ENCODE results near the gene GPR160.

GPR160 gene

DNA sequence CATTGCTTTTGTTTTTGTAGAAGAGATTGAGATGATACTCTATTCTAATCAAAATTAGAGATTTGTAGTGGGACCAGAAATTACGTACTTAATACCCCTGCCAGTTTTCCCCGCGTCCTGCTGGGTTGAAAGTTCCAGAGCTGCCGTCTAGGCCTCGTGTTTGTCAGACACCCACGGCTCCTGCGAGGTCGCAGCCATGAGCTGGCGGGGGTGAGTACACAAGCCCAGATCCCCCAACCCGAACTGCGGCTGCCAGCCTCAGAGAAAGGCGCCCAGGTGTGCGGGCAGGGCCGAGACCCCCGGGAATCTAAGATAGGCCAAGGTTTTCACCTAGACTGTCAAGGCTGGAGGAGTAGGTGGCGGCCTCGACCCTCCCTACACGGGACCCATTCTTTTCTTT is 26.3 kb downstream of the GPR160 start:
- DNase-seq (ENCODE audit: low read depth), result no peak

DNA sequence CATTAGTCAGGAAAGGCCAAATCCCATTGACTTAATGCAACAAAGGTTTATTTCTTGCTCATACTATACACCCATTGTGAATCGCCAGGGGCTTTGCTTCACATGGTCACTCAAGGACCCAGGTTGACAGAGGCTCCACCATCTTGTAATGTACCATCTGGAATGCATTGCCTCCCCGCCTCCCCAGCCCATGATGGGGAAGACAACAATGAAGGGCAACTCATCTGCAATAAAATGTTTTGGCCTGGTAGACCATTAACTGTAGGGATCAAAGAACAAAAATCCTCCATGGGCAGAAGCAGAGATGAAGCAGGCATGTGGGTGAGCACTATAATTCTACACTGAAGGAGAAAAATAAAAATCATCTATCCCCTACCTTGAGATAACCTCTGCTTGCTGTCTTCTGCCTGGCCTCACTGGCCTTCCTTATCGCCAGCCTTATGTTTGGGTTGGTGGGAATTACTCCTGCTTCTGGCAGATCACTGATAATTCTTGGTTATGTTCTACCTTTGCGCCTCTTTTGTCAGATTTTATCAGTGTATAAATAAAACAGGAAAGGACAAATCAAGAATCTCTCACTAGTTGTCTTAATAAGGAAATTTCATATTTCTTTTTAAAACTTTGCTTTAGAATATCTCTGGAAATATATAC is 37.8 kb downstream of the GPR160 start:
- no peak for DNase-seq (ENCODE audit: low read depth)

DNA sequence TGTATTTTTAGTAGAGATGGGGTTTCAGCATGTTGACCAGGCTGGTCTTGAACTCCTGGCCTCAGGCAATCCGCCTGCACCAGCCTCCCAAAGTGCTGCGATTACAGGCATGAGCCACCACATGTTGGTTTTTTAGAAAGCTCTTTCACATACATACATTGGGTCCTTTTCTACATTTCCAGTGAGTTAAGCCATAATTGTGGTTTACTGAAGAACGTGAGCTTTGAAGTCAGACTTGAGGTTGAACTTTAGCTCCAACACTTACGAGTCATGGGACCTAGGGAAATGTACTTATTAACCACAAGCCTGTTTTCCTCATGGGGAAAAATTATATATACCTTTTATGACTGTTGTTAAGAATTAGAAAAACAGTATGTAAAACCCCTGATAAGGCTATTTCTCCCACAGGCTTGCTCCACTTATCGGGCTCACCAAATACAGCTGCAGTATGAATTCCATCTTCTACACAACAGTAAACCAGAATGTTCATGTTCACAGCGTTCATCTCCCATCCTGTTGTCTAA is 39.0 kb downstream of the GPR160 start:
- DNase-seq (ENCODE audit: low read depth), result no peak

DNA sequence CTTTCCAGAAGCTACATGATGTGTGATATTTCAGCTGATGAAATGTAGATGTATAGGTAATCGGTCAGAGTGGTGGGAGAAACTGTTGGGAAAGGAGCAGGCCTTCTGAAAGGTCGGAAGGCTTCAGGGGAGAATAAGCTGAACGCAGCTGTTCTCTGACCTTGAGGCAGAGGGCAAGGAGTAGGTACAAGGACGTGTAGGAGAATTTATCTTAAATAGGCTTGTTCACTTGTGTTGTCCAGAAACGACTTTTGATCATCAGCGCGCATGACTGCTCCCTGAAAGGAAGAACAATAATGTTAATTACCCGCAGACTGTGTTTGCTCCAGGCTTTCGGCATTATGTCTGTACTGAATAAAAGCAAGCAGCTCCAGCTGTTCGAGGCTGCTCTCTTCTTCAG is 39.6 kb downstream of the GPR160 start:
- DNase-seq (ENCODE audit: low read depth), result no peak

DNA sequence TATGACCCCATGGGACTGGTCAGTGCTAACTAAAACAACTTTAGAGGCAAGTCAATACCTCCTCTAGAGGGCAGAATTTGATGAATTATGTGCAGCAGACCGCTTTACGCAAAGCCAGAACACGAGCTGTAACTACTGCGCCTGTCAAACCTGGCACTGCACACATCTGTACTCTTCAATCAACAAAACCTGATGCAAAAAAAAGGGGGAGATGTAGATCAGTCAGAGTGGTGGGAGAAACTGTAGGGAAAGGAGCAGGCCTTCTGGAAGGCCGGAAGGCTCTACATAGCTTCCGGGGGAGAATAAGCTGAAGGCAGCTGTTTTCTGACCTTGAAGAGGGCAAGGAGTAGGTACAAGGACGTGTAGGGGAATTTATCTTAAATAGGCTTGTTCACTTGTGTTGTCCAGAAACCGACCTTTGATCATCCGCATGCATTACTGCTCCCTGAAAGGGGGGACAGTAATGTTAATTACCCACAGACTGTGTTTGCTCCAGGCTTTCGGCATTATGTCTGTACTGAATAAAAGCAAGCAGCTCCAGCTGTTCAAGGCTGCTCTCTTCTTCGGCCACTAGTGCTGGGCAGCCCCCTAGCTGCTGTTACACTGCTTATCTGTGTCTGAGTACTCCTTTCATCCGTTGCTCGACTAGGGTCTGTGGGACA is 41.0 kb downstream of the GPR160 start:
- DNase-seq (ENCODE audit: low read depth), result no peak

DNA sequence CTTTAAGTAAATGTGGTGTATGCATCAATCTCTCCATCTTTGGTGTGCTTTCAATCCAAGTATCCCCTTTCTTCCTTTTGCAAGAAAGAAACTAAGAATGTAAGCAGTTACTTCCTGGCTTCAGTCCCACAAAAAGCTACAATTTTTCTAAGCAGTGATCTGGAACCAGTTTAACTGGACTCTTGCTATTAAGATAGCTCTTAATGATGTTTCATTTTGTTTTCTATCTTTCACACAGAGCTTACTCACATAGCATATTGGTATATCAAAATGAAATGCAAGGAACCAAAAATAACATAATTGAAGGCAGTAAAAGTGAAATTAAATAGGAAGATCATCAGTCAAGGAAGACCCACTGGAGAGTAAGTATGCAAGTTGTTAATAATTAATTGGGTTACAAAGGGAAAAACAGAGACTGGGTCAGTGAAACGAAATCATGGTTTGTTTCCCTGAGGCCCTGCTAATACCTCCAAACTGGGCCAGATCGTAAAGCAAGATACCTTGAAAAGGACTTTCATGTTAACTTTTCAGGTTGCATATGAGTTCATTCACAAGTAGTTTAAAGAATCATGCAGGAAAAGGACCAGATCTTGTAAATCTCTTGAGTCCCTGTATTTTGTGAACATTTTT is 41.9 kb downstream of the GPR160 start:
- DNase-seq (ENCODE audit: low read depth), result no peak

DNA sequence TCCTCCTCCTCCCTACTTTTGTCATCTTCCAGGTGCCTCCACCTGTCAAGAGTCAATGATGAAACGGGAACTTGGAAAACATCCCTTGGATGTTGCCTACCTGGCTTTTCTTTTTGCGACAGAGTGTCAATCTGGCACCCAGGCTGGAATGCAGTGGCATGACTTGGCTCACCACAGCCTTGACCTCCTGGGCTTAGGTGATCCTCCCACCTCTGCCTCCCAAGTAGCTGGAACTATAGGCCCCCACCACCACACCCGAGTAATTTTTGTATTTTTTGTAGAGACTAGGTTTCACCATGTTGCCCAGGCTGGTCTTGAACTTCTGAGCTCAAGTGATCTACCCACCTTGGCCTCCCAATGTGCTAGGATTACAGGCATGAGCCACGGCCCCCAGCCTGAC is 42.8 kb downstream of the GPR160 start:
- no peak for DNase-seq (ENCODE audit: low read depth)

DNA sequence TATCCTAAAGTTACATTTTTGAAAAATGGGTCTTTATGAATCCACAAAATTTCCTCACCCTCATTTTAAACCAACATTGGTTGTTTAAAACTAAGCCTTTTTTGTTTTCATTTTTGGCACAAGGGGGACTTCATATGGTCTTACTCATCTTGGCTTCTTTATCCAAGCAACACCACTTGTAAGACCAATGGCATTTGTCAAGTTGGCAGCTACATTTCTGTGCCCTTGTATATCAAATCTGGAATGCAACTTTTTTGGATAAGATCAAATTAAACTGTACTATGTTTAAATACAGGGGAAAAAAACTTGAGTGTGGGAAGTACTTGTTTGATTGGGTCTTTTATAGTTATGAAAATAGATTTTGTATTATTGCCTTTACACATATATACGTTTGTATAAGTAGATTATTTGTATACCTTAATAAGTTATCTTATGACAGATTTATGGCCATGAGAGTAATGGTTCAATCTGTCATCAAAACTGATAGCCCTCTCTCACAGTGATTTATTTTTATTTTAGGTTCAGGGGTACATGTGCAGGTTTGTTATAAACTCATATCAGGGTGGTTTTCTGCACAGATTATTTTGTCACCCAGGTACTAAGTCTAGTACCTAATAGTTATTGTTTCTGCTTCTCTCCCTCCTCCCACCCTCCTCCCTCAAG is 43.4 kb downstream of the GPR160 start:
- DNase-seq (ENCODE audit: low read depth), result no peak

DNA sequence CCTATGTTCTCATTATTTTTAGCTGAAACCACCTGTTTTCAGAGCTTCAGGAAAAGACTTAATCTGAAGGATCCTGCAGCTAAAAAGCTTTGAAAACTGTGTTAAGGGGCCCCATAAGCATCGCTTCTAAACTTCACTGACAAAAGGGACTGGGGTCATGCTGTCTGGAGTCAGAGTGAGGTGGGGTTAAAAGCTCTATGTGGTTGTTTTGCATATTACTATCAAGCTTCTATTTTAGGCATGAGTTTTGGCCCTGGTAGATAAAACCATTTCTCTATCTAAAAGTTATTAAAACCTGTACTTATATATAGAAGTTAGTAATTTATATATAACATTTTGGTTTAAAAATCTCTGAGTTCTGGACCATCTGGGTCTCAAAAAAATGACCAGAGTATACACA is 45.5 kb downstream of the GPR160 start:
- no peak for DNase-seq (ENCODE audit: low read depth)

DNA sequence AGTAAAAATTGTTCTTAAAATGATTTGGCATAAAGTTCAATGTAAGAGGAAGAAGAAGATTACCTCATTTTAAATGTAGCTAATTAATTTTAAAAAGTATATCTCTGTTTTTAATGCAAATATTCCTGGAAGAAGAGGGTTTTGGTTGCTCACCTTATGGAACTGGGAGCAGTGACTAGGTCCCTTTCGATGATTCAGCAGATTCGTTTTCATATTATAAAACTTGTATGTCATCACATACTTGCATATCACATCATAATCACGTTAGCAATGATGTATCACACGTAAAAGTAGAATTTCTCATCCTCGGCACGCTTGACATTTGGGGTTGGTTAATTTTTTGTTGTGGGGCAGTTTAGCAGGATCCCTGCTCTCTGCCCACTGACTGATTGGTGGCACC is 47.6 kb downstream of the GPR160 start:
- no peak for DNase-seq (ENCODE audit: low read depth)

DNA sequence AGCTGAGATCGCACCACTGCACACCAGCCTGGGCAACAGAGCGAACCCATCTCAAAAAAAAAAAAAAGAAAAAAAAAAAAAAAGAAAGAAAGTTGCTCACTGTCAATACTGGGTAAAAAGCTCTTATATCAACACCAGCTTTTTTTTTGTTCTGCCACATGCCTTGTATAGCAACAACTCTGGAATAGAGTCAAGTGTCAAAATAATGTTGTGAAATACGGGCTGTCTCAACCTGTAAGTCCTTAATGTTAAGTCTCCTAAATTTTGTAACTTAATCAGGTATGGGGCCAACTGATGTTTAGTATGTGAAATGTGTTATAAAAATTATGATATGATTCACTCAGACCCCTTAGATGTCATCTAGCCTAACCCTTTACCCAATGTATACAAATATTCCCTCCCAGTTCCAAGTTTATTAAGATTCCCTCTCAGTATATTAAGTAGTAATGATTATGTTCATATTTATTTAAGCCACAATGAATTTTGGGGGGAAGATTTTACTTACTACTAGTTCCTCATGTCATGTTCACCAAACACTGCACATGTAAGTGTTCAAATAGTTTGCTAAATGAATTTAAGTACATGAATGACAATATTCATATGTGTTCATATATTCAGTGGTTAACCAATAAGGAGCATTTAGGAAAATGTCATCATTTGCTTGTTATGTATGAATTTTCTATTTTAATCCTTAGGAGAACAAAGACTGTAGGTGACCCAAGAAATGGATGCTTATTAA is 52.2 kb downstream of the GPR160 start:
- no peak for DNase-seq (ENCODE audit: low read depth)

DNA sequence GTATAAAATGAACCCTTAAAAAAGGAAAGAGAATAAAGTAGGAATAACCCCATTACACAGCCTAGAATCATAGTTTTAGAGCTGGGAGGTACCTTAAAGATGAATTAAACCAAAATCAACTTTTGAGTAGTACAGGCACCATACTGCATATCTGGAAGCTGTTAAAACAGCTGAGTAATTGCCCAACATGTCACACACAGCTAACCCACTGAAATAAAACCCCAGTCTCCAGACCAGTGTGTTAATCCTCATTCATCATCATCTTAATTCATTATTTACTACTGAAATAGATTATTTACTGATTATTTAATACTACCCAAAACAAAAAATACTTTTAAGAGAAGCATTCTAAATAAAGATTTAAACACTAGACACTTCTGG is 52.8 kb downstream of the GPR160 start:
- no peak for DNase-seq (ENCODE audit: low read depth)

DNA sequence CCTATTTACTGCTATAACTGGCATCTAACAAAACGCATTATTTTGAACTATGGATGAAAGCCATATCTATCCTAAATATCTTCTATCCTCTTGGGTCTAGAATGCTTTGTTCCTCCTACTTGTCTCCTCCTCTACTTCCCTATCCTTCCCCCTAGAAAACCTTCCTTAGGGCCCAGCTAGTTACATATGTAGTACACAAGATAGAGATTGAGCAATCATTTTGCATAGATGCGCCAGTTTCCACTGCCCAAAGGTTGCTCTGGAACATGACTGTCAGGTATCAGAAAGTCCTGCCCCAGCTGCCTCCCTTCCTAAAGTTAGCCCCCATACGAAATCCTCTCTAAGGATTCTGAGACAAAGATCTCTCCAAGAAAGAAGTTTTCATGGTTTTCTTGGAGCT is 55.1 kb downstream of the GPR160 start:
- DNase-seq (ENCODE audit: low read depth), result no peak

DNA sequence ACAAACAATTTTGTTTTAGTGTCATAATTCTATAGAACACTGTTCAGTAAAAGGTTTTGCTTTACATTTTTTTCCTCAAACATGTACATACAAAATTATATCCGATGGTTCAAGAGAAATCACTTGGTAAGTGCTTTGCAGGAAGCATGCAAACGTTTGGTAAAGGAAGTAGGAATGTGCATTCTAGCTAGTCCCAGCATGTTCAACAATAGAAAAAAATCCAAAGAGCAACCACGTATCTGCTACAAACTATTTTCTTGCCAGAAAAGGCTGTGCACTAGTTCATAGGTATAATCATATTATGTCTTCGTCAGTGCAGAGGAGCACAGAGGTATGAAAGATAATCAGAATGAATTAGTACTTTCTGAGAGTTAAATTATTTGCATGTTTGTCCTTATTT is 58.0 kb downstream of the GPR160 start:
- DNase-seq (ENCODE audit: low read depth), result no peak

DNA sequence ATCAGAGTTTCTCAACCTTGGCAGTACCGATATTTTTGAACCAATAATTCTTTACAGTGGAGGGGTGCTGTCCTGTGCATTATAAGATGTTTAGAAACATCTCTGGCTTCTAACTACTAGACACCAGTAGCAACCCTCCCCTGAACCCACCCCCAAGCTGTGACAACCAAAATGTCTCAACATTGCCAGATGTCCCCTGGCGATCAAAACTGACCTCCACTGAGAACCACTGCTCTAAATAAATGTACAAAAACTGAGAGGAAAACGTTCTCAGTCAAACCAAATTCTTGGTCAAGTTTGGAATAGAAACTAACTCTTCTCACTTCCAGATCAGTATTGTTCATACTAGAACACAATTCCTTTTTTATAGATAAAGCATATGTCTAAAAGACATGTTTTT is 58.5 kb downstream of the GPR160 start:
- no peak for DNase-seq (ENCODE audit: low read depth)

DNA sequence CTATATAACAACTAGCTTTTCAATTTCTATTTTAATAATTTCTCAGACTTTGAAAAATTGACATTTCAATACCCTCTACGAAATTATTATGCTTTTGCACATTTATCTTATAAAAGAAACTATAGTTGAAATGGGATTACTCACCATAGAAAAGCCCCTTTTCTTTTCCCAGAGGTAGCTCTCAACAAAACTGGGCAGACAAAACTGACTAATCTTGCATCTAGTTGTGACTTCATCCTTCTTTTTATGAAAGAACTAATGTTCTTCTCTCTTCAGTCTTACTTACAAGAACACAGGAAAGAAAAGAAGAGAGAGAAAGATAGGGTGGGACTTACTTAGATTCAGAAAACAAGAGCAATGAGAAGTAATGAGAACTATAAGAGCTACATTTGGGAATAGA is 61.0 kb downstream of the GPR160 start:
- no peak for DNase-seq (ENCODE audit: low read depth)

DNA sequence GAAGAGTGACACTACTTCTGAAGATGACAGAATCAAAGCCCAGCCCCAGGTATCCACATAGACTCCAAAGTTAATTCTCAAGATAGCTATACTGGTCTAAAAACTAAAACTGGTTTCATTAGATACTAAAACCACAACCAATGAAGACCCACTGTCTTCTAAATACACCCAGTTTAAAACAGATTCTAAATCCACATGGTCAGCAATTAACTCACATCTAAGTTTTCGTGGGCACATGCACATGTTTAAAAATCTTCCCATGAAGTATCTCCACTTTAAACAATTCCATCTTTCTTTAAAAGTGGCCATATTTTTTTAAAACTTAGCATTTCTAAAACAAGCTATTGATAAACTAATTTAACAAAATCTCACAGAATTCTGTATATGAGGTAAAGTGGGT is 63.1 kb downstream of the GPR160 start:
- DNase-seq (ENCODE audit: low read depth), result no peak

DNA sequence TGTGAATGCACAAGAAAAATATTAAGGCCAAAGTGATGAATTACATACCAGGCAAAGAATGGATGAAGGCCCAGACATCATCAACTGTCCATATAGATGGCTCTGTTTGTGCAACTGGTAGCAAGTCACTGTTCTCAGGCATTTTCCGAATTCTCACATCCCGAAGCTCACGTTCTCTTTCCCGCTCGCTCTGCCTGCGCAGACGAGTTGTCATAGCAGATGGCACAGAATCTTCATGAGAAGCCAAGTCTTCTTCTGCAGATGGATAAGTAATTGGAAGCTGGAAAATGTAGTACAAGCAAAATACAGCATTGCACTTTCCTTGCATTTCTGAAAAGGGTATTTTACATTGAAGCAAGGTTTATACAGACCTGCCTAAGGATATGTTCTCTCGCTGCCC is 64.6 kb downstream of the GPR160 start:
- DNase-seq (ENCODE audit: low read depth), result no peak

DNA sequence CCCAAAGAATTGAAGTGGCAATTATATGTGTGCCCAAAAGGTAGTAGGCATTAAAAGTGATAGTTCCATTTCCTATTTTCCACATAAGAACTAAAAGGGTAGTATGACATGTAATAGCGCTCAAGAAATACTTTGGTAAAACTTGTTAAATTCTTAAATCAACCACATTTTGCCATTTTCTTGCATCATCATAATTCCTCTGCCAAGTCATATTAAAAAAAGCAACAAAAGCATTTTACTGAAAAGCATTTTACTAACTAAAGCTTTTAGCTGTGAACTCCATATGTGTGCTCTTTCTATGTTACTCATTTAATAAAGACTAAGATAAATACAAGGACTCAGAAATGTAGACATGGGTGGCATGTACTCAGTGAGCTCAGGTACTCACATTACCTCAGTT is 70.1 kb downstream of the GPR160 start:
- no peak for DNase-seq (ENCODE audit: low read depth)

DNA sequence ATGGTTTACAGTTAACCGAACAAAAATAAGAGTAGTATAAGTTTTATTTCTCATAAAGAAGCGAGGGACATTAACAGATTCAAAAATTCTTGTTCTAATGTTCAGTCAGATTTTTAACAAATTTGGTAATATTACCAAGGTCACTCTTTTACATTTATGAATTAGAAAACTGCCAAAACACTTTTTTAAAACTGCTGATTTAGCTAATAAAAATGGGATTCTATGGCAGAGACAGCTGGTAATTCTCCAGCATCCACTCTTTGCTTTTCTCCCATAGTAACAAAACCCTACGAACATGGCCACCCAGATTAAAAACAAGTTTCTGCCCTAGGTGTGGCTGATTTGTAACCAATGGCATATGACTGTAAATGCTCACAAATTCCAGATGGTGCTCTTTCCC is 71.2 kb downstream of the GPR160 start:
- no peak for DNase-seq (ENCODE audit: low read depth)

DNA sequence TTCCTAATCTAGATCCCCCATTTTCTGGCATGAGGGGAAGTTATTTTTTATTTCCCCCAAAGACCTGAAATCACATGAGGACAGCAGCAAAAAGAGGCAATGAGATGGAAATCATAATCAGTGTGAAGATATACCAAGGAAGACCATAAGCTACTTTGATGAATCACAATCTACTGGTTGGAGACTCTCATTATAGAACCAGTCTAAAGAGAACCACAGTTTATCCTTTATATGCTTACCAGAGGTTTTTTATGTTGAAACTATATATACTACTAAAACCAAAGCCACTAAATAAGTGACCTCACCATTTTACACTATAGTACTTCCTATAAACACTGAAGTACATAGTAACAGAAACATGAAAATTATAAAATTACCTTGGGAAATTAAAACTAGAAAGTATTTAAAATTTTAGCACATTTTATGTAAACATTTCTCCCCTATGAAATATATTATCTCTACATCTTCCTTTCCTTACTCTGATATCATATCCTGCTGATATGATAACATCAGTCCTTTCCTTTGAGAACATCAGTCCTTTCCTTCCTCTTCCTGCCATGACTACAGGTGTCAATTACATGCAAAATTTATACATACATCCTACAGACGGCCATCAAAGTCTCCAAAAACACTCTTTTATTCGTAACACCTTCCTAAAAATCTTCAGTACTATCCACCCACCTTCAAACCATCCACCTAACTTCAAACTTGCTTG is 71.9 kb downstream of the GPR160 start:
- no peak for DNase-seq (ENCODE audit: low read depth)
